HCT116 (cell line): ENCODE results near the gene CYB561A3. TPM values are rescaled to one million over a fixed set of nuclear protein-coding genes. Genes with fewer than 3 reads are reported as not detected.

ENCODE experiments used
- ATAC-seq: fragments of 200-7000 bp; cut with Tn5 transposase; 2 replicates; pipeline ENCODE4 v1.9.1; 2020; ENCODE audit warnings: mild to moderate bottlenecking, moderate library complexity
- BruUV-seq: library from RNA; stranded (reverse); fragments of 400-500 nt; replicated peaks from 2 replicates; lab custom pipeline; 2021; lab: Mats Ljungman, UMichigan
- CTCF ChIA-PET: fragments of 300-600 bp; sonication (Branson Sonifier 250); formaldehyde crosslinking; loops from one replicate; lab custom pipeline; 2021; ENCODE audit warnings: antibody characterized with exemption; lab: Charles Lee
- POLR2A ChIA-PET: fragments of 300-600, 350-600 bp; sonication (Branson Sonifier 250); formaldehyde crosslinking; loops from one replicate; lab custom pipeline; 2021; ENCODE audit warnings: antibody characterized with exemption; lab: Charles Lee
- RAD21 ChIA-PET, 2 experiments: fragments of 300-600 bp; sonication (Branson Sonifier 250); formaldehyde crosslinking; loops; one replicate each; lab custom pipeline; 2023; ENCODE audit warnings: low total read pairs in 2 of 2; ENCODE audit not compliant: uncharacterized antibody in 2 of 2, unreplicated experiment in 2 of 2, low non-redundant PET in 1 of 2; lab: Charles Lee
- DNase-seq: peaks from one replicate; pipeline ENCODE4 v3.0.0-alpha.2; 2010; ENCODE audit warnings: low read depth, low spot score
- H2AFZ ChIP-seq: fragments of 200-600 bp; shearing (Covaris generic), sonication (generic); 2 replicates; pipeline ENCODE4 v1.6.1; 2017; ENCODE audit warnings: low read depth, mixed run types, mixed read lengths, antibody characterized with exemption, low read length; ENCODE audit not compliant: poor library complexity, severe bottlenecking
- H3K27ac ChIP-seq: 2 replicates; pipeline ENCODE4 v1.5.1; 2012; ENCODE audit warnings: low read depth, low read length
- H3K27me3 ChIP-seq: fragments of 200-600 bp; sonication (generic); 2 replicates; pipeline ENCODE4 v1.6.1; 2016; ENCODE audit warnings: mixed run types, low read length, mixed read lengths; ENCODE audit not compliant: insufficient read depth
- H3K36me3 ChIP-seq, 2 experiments: fragments of 200-500 bp in 1 of 2; fragments of 200-600 bp in 1 of 2; sonication (Bioruptor generic) in 1 of 2; sonication (generic) in 1 of 2; 2 replicates each; pipeline versions ENCODE4 v1.5.1 to v1.6.1; 2014 to 2016; ENCODE audit warnings: low read length in 2 of 2, inconsistent platforms in 1 of 2, mixed read lengths in 1 of 2, mixed run types in 1 of 2; ENCODE audit not compliant: insufficient read depth in 2 of 2, control insufficient read depth in 1 of 2
- H3K4me1 ChIP-seq, 2 experiments: fragments of 200-600 bp in 1 of 2; sonication (generic) in 1 of 2; 2 replicates each; pipeline versions ENCODE4 v1.5.1 to v1.6.1; 2012 to 2017; ENCODE audit warnings: low read length in 2 of 2, inconsistent platforms in 1 of 2, mild to moderate bottlenecking in 1 of 2, mixed read lengths in 1 of 2, mixed run types in 1 of 2, moderate library complexity in 1 of 2; ENCODE audit not compliant: insufficient read depth in 2 of 2, control insufficient read depth in 1 of 2
- H3K4me2 ChIP-seq: fragments of 200-600 bp; sonication (generic); 2 replicates; pipeline ENCODE4 v1.6.1; 2017; ENCODE audit warnings: mixed run types, low read length, mixed read lengths
- H3K4me3 ChIP-seq, 2 experiments: fragments of 200-600 bp in 1 of 2; sonication (generic) in 1 of 2; replicated peaks in 1 of 2; 2 replicates each; pipeline ENCODE4 v1.5.1; 2011 to 2016; ENCODE audit warnings: low read length in 2 of 2, control low read depth in 1 of 2, low read depth in 1 of 2, mild to moderate bottlenecking in 1 of 2, mixed read lengths in 1 of 2, mixed run types in 1 of 2
- H3K79me2 ChIP-seq: fragments of 200-600 bp; sonication (generic); 2 replicates; pipeline ENCODE4 v1.6.1; 2017; ENCODE audit warnings: mild to moderate bottlenecking, mixed run types, low read length, moderate library complexity, mixed read lengths; ENCODE audit not compliant: insufficient read depth
- H3K9ac ChIP-seq: fragments of 200-600 bp; sonication (generic); 2 replicates; pipeline ENCODE4 v1.6.1; 2016; ENCODE audit warnings: low read length, mixed read lengths
- H3K9me2 ChIP-seq: fragments of 200-600 bp; sonication (generic), shearing (Covaris generic); 2 replicates; pipeline ENCODE4 v1.6.1; 2017; ENCODE audit warnings: mixed run types, mild to moderate bottlenecking, moderate library complexity; ENCODE audit not compliant: insufficient read depth
- H3K9me3 ChIP-seq, 2 experiments: fragments of 200-500 bp in 1 of 2; fragments of 200-600 bp in 1 of 2; sonication (Bioruptor generic) in 1 of 2; sonication (generic) in 1 of 2; 2 replicates each; pipeline ENCODE4 v1.6.1; 2014 to 2017; ENCODE audit warnings: low read length in 2 of 2, mixed read lengths in 2 of 2, inconsistent platforms in 1 of 2, low read depth in 1 of 2, mild to moderate bottlenecking in 1 of 2, mixed run types in 1 of 2, moderate library complexity in 1 of 2; ENCODE audit not compliant: control insufficient read depth in 1 of 2, insufficient read depth in 1 of 2
- H4K20me1 ChIP-seq: fragments of 200-600 bp; sonication (generic), shearing (Covaris generic); 2 replicates; pipeline ENCODE4 v1.6.1; 2017; ENCODE audit warnings: mixed run types, mild to moderate bottlenecking, moderate library complexity; ENCODE audit not compliant: insufficient read depth
- CBX3 ChIP-seq: IDR thresholded peaks from 2 replicates; pipeline ENCODE4 v1.6.1; 2012; ENCODE audit warnings: low read depth
- EZH2 ChIP-seq: fragments of 200-600 bp; sonication (generic); IDR thresholded peaks from 2 replicates; pipeline ENCODE4 v1.6.1; 2017; ENCODE audit warnings: antibody characterized with exemption, mixed run types
- FOSL1 ChIP-seq: IDR thresholded peaks from 2 replicates; pipeline ENCODE4 v1.6.1; 2012; ENCODE audit warnings: low read depth
- JUND ChIP-seq: IDR thresholded peaks from 2 replicates; pipeline ENCODE4 v1.6.1; 2012
- RAD21 ChIP-seq: IDR thresholded peaks from 2 replicates; pipeline ENCODE4 v1.6.1; 2012; ENCODE audit warnings: low read depth, mild to moderate bottlenecking
- REST ChIP-seq: IDR thresholded peaks from 2 replicates; pipeline ENCODE4 v1.6.1; 2012; ENCODE audit warnings: low read depth
- SRF ChIP-seq: IDR thresholded peaks from 2 replicates; pipeline ENCODE4 v1.6.1; 2012; ENCODE audit warnings: low read depth
- TCF7L2 ChIP-seq: IDR thresholded peaks from 2 replicates; pipeline ENCODE4 v1.7.0; 2011; ENCODE audit warnings: borderline replicate concordance, inconsistent platforms; ENCODE audit not compliant: insufficient read depth, insufficient read length; ENCODE audit errors: extremely low read depth
- ZBTB33 ChIP-seq: IDR thresholded peaks from 2 replicates; pipeline ENCODE4 v1.6.1; 2011; ENCODE audit warnings: mild to moderate bottlenecking, low read length, moderate library complexity; ENCODE audit not compliant: insufficient replicate concordance; ENCODE audit errors: extremely low read depth
- ZFX ChIP-seq: fragments of 450-650 bp; IDR thresholded peaks from 2 replicates; pipeline ENCODE4 v1.6.1; 2017
- ZNF274 ChIP-seq: fragments of 200-500 bp; sonication (Bioruptor generic); IDR thresholded peaks from 2 replicates; pipeline ENCODE4 v1.6.1; 2014; ENCODE audit warnings: mild to moderate bottlenecking, low read depth, low read length, inconsistent platforms
- intact Hi-C: fragments of 100-400 bp; cut with micrococcal nuclease; formaldehyde crosslinking; loops from 2 replicates; pipeline ENCODE4 v1.10.0; 2022
- total RNA-seq: library from RNA; stranded (reverse); gene quantifications from one replicate; pipeline ENCODE4 v1.2.1, GENCODE V29; 2021; ENCODE audit not compliant: unreplicated experiment

CYB561A3 gene
- total RNA-seq, 1 experiment from 2014 or later = 34.1 TPM

- Histone ChIP-seq H3K79me2 (0 out of 2 replicates have a peak, but pooled peaks cover 3% of the 10 kb centered on the region), H3K36me3 (peaks cover 27 to 31% of the 10 kb centered on the region in 2 experiments), H3K4me1 (no peaks in the 10 kb centered on the region), H3K4me3 (no peak overlapping the region), H3K9me3 (no peaks in the 10 kb centered on the region), H3K9ac (no peak overlapping the region), H2AFZ (no peak overlapping the region), H3K4me2 (no peak overlapping the region), H4K20me1 (0 out of 2 replicates have a peak, but pooled peaks cover 5% of the 10 kb centered on the region), H3K27ac (no peak overlapping the region), H3K9me2 (no peaks in the 10 kb centered on the region), H3K27me3 (no peaks in the 10 kb centered on the region)
- TF ChIP-seq EZH2 (no peak), ZNF274 (no peak), FOSL1 (no peak), JUND (no peak), CBX3 (no peak), REST (no peak), TCF7L2 (no peak), ZFX (no peak), RAD21 (no peak), ZBTB33 (no peak), SRF (no peak)
- no peak; the same call in 1 of the 2 replicates for ATAC-seq
- CTCF ChIA-PET = no interaction called here
- RAD21 ChIA-PET = no interaction called here
- intact Hi-C loops = no loop called here
- POLR2A ChIA-PET = interaction anchor here (1.9 kb wide), 1 partner anchor 9 kb away, joined by 11 read pairs; the partner anchor contains the start of genes CYB561A3 and TMEM138
- no TSS peak for BruUV-seq
- no peak for DNase-seq
Measured at GRCh38 chr11:61370349-61371005, 8.8 kb upstream of the CYB561A3 start.
